Measurements from ENCODE around the gene GNAT3.
A peak's percentile ranks its signal among the peaks of the same experiment; 100 is the strongest.

DNA sequence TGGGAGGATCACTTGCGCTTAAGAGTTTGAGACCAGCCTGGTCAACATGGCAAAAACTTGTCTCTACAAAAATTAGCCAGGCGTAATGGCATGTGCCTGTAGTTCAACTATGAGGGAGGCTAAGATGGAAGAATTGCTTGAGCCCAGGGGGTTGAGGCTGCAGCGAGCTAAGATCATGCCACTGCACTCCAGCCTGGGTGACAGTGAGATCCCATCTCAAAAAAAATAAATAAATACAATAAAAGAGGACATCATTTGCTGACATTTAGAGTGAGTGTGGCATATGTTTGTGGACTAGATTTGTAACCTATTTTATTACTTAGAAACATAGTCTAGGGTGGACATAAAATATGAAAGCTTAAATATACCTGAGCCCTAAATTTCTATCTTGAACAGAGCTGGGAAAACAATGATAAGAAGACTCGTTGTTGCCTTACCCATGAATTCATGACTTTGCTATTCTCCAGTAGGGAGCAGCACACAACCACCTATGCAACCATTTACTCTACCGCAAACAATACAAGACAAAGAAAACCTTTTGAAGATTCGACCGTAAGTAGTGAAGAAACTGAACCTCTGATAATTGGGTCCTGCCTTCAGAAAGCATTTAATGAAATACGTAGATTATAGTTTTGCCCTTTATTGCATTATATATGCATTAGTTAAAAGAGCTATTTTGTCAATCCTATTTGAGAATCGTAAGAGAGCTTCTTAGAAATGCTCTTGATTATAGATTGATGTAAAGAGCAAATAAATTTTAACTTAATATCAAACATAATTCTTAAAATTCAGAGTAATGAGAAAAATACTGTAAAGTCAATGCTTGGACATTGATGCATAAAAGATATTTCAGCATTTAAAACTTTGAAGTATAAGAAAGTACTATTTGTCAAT, 83.5 kb downstream of the GNAT3 start:
- TF ChIP-seq, protein P1, sequence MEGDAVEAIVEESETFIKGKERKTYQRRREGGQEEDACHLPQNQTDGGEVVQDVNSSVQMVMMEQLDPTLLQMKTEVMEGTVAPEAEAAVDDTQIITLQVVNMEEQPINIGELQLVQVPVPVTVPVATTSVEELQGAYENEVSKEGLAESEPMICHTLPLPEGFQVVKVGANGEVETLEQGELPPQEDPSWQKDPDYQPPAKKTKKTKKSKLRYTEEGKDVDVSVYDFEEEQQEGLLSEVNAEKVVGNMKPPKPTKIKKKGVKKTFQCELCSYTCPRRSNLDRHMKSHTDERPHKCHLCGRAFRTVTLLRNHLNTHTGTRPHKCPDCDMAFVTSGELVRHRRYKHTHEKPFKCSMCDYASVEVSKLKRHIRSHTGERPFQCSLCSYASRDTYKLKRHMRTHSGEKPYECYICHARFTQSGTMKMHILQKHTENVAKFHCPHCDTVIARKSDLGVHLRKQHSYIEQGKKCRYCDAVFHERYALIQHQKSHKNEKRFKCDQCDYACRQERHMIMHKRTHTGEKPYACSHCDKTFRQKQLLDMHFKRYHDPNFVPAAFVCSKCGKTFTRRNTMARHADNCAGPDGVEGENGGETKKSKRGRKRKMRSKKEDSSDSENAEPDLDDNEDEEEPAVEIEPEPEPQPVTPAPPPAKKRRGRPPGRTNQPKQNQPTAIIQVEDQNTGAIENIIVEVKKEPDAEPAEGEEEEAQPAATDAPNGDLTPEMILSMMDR (IDR thresholded peaks at IDR 0.05): peak; percentile 37 to 54 (median 44)
- no peak for TF ChIP-seq POLR2A (IDR thresholded peaks at IDR 0.05)
